ENCODE measurements around the gene SUFU.

GRCh38 chr10:102581401-102581800 lies 77.6 kb downstream of the SUFU start:
- TF ChIP-seq, protein P1, sequence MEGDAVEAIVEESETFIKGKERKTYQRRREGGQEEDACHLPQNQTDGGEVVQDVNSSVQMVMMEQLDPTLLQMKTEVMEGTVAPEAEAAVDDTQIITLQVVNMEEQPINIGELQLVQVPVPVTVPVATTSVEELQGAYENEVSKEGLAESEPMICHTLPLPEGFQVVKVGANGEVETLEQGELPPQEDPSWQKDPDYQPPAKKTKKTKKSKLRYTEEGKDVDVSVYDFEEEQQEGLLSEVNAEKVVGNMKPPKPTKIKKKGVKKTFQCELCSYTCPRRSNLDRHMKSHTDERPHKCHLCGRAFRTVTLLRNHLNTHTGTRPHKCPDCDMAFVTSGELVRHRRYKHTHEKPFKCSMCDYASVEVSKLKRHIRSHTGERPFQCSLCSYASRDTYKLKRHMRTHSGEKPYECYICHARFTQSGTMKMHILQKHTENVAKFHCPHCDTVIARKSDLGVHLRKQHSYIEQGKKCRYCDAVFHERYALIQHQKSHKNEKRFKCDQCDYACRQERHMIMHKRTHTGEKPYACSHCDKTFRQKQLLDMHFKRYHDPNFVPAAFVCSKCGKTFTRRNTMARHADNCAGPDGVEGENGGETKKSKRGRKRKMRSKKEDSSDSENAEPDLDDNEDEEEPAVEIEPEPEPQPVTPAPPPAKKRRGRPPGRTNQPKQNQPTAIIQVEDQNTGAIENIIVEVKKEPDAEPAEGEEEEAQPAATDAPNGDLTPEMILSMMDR (IDR thresholded peaks at IDR 0.05), result no peak
- TF ChIP-seq POLR2A (IDR thresholded peaks at IDR 0.05), result no peak

Measured in esophagus squamous epithelium (tissue), 4 donors.